CD4-positive, alpha-beta T cell treated with Interleukin-2 at 100 ng/mL for 4 hours (primary cell): ENCODE data around the gene CCK.

Source experiments
- DNase-seq: peaks from one replicate; pipeline ENCODE4 v3.0.0-alpha.2; 2020; ENCODE audit warnings: low spot score

The CCK gene

GRCh38 chr3:42267878-42268277, 1.9 kb upstream of the CCK start:
- no peak for DNase-seq

DNA sequence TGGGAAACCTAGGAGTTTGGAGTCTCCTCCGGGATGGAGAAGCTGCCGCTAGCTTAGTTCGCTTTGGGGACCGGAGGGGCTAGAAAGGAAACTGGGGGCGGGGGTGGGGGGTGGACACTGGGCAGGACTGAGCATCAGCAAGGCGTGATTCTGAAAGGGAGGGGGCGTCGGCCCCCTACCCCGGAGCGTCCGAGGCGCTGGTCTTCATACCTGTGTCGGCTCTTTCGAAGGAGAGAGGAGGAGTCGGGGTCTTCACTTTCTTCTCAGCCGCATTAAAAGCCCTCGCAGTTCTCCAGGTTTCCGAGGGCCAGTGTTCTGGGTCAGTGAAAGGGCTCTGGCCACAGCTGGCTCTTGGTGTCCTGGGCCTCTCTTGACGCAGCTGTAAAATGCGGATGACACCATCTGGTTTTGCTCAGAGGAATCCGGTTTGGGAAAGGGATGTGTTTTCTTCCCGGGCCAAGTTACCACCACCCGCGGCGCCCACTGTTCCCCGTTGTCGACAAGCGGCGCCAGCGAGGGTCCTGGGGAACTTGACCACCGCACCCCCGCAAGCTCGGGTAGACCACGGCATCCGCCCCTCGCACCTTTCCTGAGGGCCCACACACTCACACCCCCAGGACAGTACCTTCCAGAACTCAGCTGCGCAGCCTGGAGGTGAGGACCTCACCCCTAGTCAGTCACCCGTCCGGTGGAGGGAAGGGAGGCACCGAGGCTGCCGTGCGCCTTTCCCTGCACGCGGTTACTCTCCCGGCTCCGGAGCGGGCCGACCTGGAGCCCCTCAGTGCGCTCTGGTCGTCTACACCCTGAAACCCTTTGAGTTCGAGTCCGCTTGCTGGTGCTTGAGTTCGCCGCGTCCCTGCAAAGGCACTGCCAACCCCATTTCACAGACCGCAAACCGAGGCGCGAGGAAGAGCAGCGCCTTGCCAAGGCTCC, 660 bp downstream of the CCK start:
- DNase-seq, result no peak

GRCh38 chr3:42264399-42265058, 1.5 kb downstream of the CCK start:
- no peak for DNase-seq

GRCh38 chr3:42263354-42264346, 2.3 kb downstream of the CCK start:
- no peak for DNase-seq

DNA sequence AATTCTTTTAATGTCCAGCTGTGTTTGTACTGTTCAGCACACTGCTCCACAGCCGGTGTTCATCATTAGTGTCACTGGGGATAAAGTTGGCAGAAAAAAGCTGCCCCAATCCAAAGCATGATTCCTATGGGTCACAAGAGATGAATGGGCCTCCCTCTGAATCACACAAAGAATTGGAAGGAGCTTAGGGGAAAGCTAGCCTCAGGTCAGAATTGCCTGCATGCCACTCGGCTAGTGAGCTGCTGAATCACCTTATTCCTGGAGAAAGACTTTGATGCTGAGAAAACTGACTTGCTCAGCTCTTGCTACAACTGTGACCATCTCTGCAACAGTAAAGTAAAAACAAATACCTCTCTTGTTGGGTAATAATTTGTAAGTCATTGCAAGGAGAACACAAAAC, 3.5 kb downstream of the CCK start:
- no peak for DNase-seq

DNA sequence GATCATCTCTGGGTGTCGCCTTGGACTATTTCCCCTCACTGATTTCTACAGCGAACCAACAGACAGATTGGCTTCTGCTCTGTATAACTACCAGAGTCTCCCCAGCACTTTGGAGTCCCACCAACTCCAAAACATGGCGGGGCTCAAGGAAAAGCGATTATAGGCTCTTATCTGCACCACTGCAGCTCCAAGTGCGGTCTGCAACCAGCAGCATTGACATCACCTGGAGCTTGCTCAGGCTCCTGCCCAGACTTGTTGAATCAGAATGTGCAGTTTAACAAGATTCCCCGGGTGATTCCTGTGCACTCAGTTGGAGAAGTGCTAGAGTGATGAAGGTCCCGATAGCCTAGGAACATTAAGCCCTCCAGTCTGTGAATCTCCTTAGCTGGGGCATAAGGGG, 9.0 kb downstream of the CCK start:
- DNase-seq, result no peak

DNA sequence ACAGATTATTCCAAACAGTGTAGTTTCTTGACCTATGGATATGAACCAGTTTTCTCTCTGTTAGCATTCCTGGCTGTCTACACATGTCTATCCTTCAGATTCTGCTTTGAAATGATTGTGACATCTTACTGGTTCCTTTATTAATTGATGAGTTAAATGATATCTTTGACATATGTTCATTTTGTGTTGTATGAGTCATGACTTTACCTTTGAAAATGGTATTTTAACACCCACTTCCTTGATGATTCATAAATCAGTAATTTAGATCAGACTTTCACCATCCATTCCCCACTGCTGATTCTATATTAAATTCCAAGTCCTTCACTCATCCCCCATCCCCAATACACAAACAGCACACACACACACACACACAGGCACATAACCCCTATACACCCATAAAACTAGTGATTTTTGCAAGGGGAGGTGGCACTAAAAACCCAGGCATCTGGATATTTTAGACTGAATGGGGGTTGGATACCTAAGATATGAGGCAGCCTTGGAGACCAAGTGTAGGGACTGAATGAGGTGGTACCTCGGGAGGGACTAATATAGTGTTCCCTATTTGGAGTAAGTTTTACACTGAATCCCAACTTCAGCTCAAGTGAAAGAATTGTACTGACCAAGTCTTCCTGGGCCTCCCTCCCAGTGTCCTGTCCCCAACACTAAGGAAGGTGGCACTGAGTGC, 9.7 kb downstream of the CCK start:
- no peak for DNase-seq

- DNase-seq, result no peak
These were observed 11.4 kb downstream of the CCK start for GRCh38 chr3:42254566-42254965.

DNA sequence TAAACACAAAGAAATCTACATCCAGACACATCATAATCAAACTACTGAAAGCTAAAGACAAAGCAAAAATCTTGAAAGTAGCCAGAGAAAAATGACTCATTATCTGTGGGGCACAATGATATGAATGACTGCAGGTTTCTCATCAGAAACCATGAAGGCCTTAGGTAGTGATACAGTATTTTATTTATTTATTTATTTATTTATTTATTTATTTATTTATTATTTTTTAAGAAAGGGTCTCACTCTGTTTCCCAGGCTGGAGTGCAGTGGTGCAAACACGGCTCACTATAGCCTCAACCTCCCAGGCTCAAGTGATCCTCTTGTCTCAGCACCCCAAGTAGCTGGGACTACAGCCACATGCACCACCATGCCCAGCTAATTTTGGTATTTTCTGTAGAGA, 15.2 kb downstream of the CCK start:
- DNase-seq, result no peak

DNA sequence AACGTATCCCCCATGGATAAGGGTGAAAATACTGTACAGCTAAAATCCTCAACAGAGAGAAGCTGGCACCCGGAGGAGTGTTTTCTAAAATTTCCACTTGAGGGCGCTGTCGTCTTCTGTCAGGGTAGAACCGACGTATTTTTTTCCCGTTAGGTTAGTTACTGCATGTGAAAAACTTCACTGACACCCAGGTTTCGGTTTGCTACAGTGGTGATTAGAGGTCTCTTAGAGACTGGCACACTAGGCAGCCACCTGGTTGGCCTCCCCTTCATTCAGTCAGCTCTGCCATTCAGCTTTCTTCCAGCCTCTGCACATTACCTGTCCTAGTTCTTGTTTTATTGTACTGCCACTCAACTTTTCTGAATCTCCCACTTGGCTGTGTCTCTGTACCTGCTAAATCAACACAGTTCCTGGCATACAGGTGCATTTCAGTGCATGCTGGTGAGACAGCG, 18.4 kb downstream of the CCK start:
- peak; percentile 60 for DNase-seq

- DNase-seq, result no peak
These were observed 19.9 kb downstream of the CCK start for GRCh38 chr3:42246091-42246490.

DNA sequence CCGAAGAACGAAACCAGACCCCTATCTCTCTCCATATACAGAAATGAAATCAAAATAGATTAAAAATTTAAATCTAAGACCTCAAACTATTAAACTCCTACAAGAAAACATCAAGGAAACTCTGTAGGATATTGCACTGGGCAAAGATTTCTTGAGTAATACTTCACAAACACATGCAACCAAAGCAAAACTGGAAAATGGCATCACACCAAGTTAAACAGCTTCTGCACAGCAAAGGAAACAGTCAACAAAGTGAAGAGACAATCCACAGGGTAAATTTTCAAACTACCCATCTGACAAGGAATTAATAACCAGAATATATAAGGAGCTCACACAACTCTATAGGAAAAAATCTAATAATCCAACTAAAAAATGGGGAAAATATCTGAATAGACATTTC, 29.4 kb downstream of the CCK start:
- no peak for DNase-seq

- DNase-seq, result no peak
These were observed 30.5 kb downstream of the CCK start for GRCh38 chr3:42235532-42235931.

GRCh38 chr3:42230860-42231259, 35.1 kb downstream of the CCK start:
- no peak for DNase-seq

DNA sequence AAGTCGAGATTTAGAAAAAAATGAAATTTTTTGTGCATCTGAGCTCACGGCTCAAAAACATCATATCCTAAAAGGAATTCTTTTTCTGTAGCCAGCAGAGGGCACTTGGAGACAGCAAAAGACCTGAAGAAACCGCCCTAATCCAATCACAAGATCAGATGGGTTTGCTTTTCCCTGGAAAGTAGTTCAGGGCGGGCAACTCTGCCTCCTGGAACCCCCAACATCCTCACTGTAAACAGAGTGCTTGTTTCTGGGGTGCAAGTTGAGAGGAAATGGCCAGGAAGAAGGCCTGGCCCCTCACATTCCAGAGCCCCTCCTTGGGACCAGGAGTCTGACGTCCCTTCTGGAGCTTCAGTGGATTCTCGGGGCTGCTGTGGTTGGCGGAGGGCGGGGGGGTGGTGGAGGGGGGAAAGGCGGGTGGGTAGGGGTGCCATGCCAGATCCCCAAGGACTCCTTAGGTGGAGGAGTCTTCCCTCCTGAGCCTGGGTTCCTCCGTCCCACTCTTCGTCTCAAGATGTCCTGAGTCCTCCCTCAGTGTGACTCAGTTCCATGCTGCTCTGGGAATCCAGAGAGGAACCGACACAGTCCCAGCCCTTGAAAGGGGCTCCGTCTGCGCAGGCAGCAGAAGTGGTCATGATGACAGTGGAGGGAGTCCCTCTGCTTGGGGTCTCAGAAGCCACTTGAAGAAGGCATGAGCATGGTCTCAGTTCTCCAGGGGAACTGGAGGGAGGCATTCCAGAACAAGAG, 35.9 kb downstream of the CCK start:
- DNase-seq, result no peak

GRCh38 chr3:42229266-42229941, 36.6 kb downstream of the CCK start:
- DNase-seq, result no peak

- DNase-seq, result no peak
These were observed 37.2 kb downstream of the CCK start for GRCh38 chr3:42228796-42229195.

DNA sequence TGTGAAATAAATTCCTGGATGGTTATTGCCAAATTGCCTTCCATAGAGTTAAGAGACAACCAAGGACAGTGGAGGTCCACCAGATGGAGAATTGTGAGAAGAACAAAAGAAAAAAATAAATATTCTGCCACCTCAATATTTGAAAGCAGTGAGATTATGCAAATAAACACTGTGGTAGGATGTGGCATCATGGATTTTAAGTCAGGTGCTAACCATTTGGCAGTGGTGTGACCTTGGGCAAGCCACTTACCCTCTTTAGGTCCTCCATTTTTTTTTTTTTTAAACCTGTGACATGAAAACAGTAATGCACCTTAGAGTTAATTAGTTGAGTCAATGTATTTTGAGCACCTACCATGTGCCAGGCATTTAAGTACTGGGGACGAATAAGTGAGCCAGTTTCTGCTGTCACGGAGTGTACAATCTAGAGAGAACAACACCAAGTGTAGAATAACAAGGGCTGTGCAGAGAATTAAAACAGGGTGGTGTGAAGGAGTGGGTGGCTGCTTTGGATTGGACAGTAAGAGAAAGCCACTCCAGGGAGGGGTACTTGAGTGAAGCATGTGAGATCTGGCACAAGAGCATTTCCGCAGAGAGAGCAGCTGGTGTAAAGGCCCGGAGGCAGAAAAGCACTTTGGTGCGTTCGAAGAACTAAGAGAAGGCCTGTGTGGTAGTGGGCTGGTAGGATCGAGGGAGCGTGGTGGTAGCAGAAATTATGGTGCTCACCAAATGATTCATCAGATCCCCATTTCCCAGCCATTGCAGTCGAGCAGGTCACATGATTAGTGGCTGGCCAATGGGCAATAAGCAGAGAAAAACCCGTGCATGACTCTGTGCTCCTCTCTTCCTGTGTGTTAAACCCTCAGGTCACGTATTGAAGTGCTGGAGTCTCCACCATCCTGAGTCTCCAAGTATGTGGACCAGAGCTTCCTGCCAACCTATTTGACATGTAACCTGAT, 39.2 kb downstream of the CCK start:
- DNase-seq, result no peak
